HG03064 (cell line): ENCODE results near the gene ATOSB.

ENCODE experiments used
- ATAC-seq: cut with Tn5 transposase; IDR thresholded peaks from one replicate; pipeline ENCODE4 v1.9.1; 2021; ENCODE audit warnings: low read depth; ENCODE audit not compliant: unreplicated experiment

The ATOSB gene

GRCh38 chr9:35059438-35059837, 56.2 kb downstream of the ATOSB start:
- no peak for ATAC-seq

DNA sequence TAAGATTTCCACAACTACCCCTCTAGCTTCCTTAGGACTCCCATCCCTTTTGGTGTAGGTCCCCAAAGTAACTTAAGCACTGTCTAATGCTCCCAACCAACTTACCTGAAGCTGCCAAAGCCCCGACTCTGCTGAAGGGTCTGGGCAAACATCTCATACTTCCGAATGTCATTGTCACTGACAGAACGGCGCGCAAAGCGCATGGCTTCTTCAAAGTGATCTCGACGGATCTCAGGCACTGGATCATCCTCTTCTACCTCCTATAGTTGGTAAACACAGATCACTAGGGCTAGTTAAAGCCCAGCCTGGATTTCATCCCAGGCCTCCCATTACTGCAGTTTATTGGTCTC, 58.4 kb downstream of the ATOSB start:
- no peak for ATAC-seq

GRCh38 chr9:35056571-35057270, 58.9 kb downstream of the ATOSB start:
- ATAC-seq: no peak

DNA sequence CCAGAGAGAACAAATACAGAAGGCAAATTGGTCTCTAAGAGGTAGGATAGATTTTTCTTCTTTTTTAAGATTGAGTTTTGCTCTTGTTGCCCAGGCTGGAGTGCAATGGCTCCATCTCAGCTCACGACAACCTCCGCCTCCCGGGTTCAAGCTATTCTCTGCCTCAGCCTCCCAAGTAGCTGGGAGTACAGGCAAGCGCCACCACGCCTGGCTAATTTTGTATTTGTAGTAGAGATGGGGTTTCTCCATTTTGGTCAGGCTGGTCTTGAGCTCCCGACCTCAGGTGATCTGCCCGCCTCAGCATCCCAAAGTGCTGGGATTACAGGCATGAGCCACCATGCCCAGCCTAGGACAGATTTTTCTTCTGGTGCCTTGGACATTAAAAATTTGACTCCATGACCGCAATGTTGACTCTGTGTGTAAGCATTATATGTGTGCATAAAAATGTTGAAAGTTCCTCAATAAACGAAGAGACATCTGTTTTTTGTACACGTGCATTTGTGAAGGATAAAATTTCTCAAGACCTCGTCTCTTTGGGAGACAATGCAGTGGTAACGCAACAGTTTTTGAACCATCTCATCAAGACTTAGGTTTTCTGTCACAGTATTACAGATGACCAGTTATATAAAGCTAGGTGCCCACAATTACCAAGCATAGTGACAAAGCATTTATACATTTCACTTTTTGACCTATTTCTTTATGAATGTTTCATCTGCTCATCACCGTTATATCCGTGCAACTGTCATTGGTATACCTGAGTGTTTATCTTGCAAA, 60.6 kb downstream of the ATOSB start:
- ATAC-seq: no peak

DNA sequence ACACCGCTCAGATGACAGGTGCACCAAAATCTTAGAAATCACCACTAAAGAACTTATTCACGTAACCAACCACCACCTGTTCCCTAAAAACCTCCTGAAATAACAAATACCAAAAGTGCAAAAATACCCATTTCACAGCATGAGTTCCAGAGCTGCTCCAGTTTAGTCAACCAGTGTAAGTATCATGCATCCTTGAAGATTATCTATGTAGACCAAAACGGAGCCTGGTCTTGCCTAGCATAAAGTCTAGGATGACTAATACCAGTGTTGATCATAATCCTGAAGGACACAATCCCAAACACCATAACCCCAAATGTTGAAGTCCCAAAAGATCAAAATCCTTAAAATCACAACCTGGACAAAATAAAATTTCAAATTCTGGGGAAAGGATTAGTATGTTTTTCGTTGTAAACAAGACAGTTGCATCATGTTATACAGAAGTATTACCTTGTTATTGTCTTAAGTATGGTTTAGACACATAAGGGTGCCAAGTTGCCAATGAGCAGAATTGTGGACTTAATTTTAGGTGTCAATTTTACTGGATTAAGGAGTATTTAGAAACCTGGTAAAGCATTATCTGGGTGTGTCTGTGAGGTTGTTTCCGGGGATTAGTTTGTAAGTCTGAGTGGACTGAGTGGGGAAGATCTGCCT, 61.4 kb downstream of the ATOSB start:
- ATAC-seq: no peak
